ENCODE results near the gene MEGF6.

Gene MEGF6

GRCh38 chr1:3533067-3534048 is 78.0 kb downstream of the MEGF6 start:
- peak in 1 of 2 experiments; percentile 22 for DNase-seq

- DNase-seq = no peak
Observed at GRCh38 chr1:3531928-3532327, 79.4 kb downstream of the MEGF6 start.

DNA sequence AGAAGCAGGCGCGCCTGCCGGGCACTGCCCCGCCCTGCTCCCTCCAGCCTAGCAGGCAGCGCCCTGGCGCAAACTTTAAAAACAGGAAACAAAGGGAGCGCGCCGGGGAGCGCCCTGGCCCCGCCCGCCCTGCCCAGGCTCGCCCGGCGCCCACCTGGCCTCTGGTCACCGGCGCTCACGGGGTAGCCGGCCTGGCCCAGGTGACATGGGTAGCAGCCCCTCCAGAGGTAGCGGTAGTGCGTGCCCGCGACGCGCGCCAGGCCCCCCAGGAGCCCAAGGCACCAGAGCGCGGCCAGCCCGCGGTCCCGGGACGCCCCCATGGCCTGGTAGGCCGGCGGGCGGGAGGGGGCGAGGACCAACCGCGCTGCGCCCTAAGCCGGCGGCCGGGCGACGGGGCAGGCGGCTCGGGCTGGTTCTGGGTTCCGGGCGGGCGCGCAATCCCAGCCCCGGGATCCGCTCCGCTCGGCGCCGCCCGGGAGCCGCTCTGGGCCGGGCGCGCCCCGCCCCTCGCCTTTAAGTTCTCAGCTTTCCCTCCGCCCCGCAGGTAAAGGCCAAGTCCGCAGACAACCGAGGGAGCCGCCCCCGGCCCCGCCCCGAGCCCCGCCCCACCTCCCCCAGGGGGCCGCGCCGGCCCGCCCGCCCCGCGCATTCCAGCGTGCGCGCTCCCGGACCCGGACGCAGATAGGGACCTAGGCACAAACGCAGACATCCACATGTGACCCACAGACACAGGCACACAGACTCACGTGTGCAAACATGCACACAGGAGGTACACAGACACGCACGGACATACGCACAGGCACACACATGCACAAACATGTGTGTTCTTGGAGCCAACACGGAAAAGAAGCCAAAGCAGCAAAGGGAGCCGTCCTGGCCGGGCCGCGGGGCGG is 80.1 kb downstream of the MEGF6 start:
- peak; percentile 32 to 93 for DNase-seq

DNA sequence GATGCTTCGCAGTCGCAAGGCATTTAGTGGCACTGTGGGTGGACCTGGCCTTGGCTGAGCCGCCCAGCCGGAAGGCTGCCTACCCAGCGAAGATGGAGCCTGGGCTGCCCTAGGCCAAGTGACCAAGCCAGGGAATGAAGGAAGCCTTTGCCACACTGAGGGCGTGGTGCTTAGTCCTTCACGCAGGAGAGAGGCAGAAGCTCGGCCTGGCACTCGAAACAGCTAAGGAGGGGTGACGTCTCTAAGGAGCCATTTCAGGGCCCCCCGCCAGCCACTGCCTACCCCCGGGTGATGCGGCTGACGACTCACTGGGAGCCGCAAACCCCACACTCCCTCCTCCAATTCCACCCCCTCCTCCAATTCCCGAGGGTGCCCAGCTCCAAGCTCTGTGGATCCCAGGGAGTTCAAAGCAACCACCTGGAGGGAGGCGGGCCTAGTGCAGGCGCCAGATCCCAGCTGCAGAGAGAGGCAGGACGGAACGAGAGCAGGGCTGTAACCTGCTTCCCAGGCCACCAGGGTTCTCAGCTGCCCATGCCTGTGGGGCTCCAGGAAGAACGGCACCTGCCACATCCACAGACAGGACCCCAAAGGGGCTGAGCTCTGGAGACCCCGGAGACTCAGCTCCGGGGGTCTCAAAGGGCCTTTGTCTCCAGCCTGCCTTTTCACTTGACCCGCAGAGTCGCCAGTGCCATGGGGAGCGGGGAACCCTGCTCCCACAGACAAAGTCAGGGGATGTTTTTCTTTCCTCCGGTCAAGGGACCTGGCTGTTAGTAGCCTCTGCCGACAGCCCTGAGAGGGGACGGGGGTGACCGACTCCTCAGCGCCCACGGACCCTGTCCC is 81.0 kb downstream of the MEGF6 start:
- DNase-seq = peak; percentile 59 to 82

- no peak for DNase-seq
Observed at GRCh38 chr1:3529099-3529729, 82.1 kb downstream of the MEGF6 start.

- no peak for DNase-seq
Observed at GRCh38 chr1:3527774-3528173, 83.5 kb downstream of the MEGF6 start.

DNA sequence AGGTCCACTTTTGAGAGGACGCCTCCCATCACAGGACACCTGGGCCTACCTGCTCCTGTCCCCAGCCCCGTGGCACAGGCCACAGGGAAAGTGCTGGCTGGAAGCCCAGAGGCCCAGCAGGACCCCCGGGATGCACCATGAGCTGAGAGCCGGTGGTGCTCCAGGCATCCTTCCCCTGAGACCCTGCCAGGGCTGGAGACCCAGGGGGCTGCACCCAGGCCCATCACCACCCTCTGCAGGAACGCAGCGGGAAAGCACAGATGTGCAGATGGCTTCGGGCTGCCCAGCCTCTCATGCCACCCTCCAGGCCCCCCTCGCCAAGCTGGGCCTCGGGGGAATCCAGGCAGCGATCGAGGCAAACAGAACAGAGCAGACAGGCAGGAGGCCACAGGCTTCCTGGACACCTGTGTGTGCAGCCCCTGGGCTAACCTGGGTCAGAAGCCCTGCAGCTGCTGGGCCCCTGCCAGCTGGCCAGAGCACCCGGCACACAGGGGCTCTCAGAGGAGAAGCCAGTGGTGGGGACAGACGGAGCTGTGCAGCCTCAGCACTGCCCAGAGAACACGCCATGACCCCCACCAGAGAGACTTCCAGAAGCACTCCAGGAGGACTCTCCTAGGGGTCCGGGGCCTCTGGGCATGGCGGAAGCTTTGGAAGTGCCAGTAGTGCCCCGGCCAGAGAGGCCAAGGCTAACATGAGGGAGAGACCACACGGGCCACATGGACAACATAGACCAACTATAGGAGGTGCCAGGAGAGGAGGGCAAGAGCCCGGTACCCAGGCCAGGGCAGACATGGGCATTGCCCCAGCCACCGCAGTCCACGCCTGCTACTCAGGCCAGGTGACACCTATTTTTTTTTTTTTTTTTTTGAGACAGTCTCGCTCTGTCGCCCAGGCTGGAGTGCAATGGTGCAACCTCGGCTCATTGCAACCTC is 85.5 kb downstream of the MEGF6 start:
- no peak for DNase-seq

DNA sequence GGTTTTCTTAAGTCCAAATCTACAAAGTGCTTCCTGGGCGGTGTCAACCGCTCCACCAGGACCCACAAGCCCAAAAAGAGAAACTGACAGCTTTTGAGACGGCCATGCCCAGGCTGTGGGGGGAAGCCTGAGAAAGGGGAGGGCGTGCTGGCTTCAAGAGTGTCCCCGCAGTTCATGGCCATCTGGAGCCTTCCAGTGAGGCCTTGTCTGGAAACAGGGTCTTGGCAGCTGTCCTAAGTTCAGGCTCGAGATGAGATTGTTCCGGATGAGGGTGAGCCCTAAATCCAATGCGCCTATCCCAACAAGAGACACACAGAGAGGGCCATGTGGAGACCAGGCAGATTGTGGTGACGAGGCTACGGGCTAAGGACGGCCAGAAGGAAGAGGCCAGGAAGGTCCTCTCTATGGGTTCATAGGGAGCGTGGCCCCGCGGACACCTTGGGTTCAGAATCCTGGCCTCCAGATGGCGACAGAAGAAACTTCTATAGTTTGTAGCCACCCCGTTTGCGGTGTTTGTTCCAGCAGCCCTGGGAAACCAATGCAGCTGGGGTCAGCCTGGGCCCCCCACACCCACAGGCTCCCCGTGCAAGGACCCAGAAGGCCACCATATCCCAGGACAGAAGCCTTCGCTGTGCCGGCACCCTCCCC is 86.6 kb downstream of the MEGF6 start:
- no peak for DNase-seq

DNA sequence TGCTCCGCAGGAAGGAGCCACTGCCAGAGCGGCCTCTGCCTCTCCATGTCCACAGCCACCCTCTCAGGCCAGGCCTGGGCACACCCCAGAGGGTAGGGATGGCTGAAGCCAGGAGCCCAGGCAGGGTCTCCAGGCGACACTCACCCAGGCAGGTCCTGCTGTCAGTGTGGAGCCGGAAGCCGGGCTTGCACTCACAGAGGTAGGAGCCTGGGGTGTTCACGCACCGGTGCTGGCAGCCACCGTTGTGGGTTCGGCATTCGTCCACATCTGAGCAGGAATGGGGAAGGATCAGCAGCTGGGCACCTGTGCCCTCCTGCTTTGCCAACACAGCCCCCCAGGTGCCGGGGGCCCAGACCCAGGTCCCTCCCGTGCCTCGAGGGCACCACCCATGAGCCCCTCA is 87.3 kb downstream of the MEGF6 start:
- no peak for DNase-seq

DNA sequence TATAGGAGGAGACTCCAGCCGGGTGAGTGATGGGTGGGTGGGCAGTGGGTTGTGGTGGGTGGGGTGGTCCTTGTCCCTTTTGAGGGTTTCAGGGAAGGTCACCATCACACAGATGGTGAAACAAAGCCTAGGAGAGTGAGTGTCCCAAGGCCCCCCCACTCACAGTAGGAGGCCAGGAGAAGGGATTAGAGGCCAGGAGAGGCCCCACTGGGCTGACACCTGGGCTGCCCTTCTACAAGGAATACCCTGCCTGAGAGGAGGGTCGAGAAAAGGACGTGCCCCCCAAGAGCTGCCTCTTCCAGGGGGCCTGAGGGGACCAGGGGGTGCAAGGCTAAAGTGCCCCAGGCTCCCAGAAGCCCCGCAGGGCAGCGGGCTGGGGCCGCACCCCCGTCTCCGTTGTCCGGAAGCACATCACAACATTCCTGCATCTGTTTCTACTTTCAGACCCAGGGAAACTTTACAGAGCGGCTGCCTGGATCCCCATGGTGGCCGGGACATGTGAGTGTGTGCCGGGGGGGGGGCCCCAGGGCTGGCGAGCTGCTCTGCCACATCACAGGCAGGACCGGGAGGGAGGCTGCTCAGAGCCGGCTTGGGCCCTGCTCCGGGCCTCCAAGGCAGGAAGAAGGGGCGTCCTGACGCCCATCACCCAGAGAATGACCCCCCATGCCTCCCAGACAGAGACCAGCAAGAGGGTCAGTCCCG is 88.6 kb downstream of the MEGF6 start:
- no peak for DNase-seq

DNA sequence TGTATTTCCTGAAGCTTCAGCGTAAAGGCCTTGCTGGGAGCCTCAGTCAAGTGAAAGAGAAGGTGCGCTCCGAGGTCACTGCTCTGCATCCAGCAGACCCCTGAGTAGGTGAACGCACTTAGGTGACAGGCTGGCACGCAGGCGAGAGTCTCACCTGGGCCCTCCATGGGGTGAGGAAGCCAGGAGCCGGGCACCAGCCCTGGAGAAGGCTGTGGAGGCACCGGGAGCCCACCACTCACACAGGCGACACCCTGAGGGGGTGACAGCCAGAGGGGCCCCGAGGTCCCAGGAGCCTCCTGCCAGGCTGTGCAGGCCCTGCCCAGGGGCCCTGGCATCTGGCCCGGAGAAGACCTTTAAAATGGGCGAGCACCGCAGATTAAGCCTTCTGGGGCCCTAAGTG is 89.2 kb downstream of the MEGF6 start:
- no peak for DNase-seq

GRCh38 chr1:3521426-3521825 is 89.9 kb downstream of the MEGF6 start:
- peak in 1 of 2 experiments; percentile 45 for DNase-seq

DNA sequence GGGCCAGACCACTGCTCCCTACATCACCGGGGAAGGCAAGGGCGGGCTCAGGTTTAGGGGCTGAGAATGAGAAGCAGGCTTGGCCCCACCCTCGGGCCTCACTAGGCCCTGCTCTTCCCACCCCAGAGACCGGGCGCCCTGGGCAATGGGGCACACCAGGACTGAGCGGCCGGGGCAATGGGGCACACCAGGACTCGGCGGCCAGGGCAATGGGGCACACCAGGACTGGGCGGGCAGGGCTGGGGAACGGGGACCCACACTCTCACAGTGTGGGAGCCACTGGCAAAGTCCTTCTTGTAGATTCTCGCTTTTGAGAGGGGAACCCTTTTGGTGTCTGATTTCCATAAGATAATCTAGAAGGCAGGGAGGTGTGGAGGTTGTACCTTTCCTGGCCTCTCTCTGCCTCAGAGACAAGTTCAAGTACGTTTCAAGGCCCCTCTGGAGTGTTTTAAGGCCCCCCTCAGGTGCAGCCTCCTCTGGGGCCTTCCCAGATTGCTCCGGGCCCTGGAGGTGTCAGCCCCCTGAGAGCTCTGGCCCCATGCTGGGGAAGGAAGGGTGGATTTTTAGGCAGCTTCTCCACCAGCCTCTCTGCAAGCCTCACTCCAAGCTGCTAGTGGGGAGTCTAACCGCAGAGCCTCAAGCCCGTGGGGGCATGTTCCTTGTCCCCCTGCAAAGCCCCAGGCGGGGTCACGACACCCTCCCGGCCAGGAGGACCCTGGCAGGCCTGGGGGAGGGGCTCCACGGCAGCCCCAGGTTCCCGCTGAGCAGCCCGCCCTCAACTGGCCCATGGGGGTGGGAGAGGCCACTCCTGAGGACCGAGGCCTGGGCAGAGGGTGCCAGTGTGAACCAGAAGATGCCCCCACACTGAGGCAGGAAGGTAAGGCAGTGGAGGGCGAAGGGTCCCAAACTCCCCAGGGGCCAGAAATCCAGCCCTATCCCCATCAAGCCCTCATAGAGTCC is 90.6 kb downstream of the MEGF6 start:
- no peak for DNase-seq

DNA sequence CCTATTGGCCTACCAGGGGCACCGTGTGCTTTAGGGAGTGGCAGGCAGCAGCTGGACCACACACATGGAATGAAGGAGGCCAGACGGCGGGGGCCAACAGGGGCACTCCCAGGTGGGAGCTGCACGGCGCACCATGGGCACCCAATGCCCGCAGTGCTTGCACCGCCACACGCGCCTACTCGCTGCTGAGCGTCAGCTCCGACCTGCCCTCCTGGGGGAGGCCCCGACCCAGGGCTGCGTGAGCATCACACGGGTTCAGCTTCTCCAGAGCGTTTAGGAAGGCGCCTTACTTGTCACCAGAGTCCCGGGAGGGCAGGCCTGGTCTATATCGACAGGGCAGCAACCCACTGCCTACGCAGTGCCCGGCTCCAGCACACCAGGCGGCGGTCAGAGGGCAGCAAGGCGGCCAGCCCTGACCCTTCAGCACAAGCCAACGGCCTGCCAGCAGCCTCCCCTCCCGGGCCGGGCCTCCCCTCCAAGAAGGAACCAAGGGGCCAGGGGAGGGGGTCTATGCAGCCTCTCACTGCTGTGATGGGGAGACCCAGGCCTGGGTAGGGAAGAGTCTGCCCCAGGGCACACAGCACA is 91.9 kb downstream of the MEGF6 start:
- DNase-seq = no peak

GRCh38 chr1:3518756-3519155 is 92.6 kb downstream of the MEGF6 start:
- no peak for DNase-seq

DNA sequence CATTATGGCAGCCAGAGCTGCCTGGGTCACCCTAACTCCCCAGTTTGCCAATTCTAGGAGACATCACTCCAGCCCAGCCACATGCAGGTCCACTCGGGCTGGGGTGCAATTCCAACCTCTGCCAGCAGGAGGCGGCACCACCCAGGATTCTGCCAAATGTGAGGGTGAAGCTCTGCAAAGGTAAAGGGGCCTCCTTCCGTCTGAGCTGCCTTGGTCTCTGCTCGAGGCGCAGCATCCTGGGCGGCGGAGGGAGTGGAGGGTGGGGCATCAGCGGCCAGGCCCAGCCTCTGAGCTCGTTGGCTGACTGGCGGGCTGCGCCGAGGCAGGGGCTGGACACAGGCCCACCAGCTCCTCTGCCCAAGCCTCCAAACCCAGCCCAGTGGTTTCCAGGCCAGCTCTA is 93.1 kb downstream of the MEGF6 start:
- no peak for DNase-seq

DNA sequence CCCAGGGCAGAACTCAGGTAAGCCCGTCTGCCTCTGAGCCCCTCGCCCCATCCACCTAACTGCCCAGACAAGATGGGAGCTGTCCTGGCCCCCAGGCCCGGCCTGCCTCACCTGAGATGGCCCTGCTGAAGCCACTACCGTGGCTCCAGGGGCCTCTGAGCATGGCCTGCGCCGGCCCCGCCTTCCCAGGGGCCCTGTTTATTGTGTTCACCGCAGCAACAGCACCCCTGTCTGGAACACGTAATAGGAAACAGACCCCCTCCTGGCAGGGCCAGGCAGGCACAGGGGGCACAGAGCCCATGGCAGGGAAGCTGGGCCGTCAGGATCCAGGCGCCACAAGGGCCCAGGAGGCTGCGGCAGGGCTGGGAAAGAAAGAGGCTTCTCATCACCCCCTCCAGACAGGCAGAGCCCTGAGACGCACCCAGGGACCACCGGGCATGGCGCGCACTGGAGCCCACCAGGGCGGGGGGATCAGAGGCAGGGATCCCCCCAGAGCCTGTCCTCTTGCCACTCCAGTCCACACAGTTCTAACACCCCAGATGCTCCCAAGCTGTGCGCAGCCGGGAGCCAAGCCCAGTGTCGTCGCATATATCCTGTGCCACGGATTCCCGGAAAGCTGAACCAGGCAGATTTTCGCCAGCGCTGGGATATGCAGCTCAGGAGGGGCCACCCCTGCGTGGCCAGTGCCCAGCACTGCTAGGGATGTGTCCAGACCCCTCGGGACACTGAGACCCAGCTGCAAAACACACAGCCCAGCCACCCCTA is 94.2 kb downstream of the MEGF6 start:
- no peak for DNase-seq

Data from NCI-H526 (cell line).